Measurements from ENCODE around the gene NEAT1. TPM values are rescaled to one million over a fixed set of nuclear protein-coding genes. Genes with fewer than 3 reads are reported as not detected.

The NEAT1 gene
- polyA plus RNA-seq, 3 donors = 0.90 to 293 (median 1.3) TPM

GRCh38 chr11:65393513-65394079 is 29.0 kb upstream of the NEAT1 start:
- Histone ChIP-seq H3K4me1 (ENCODE audit: control insufficient read depth in 1 of 2, insufficient read depth in 2 of 2, low read length in 2 of 2) (peaks cover 2 to 11% of the 10 kb centered on the region in 2 donors), H3K4me2 (replicated peaks; ENCODE audit: extremely low read depth, low read length, poor library complexity, severe bottlenecking) (no peak overlapping the region), H3K36me3 (replicated peaks in 1 of 2; ENCODE audit: control insufficient read depth in 1 of 2, insufficient read depth in 2 of 2, low read length in 2 of 2) (peaks cover 75 to 95% of the 10 kb centered on the region in 2 donors), H3K4me3 (replicated peaks in 1 of 3; ENCODE audit: low read depth in 2 of 3, low read length in 3 of 3) (no peak overlapping the region), H3K9ac (ENCODE audit: insufficient read depth, low read length, poor library complexity, severe bottlenecking) (no peak overlapping the region), H3K27ac (ENCODE audit: low read depth in 1 of 2, low read length in 2 of 2) (no peak overlapping the region), H3K79me2 (ENCODE audit: insufficient read depth, low read length) (peaks cover 37% of the 10 kb centered on the region), H3K9me3 (replicated peaks in 1 of 2; ENCODE audit: control insufficient read depth in 1 of 2, insufficient read depth in 1 of 2, low read length in 2 of 2) (no peaks in the 10 kb centered on the region), H4K20me1 (ENCODE audit: insufficient read depth, low read length) (peaks cover 81% of the 10 kb centered on the region), H3K27me3 (ENCODE audit: control insufficient read depth in 2 of 2, insufficient read depth in 2 of 2, low read length in 2 of 2) (no peaks in the 10 kb centered on the region), H2AFZ (ENCODE audit: insufficient read depth, low read depth, low read length, poor library complexity, severe bottlenecking) (no peak overlapping the region)
- Mint-ChIP-seq H3K4me1 (peaks cover 18% of the 10 kb centered on the region), H3K4me3 (no peak overlapping the region), H3K27ac (peak overlapping the region in 1 of 7 donors; percentile 54), H3K36me3 (peaks cover 53 to 94% of the 10 kb centered on the region in 2 donors), H3K27me3 (ENCODE audit: low read depth in 3 of 3) (no peaks in the 10 kb centered on the region), H3K9me3 (no peaks in the 10 kb centered on the region)
- no peak for DNase-seq
- 95% methylated on average over 17 of the region's 17 CpGs for WGBS (ENCODE audit: insufficient coverage)
- no peak for TF ChIP-seq CTCF (IDR thresholded peaks at IDR 0.05)
- intact Hi-C loops (cut with micrococcal nuclease) = no loop called here

DNA sequence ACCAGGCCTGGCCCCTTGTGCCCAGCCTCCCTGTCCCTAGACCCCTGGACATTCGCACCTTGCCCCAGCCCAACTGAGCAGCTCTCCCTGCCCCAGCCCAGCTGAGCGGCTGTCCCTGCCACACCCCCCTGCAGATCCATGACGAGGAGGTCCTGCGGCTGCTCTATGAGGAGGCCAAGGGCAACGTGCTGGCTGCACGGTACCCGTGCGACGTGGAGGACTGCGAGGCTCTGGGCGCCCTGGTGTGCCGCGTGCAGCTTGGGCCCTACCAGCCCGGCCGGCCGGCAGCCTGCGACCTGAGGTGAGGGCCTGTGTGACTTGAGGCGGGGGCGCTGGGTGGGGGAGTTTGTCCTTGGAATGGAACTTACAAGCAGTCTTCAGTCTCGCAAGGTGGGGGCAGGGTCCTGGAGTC is 28.5 kb upstream of the NEAT1 start:
- Histone ChIP-seq H3K36me3 (replicated peaks in 1 of 2; ENCODE audit: control insufficient read depth in 1 of 2, insufficient read depth in 2 of 2, low read length in 2 of 2) (peaks cover 73 to 92% of the 10 kb centered on the region in 2 donors), H4K20me1 (ENCODE audit: insufficient read depth, low read length) (peaks cover 76% of the 10 kb centered on the region), H3K9me3 (replicated peaks in 1 of 2; ENCODE audit: control insufficient read depth in 1 of 2, insufficient read depth in 1 of 2, low read length in 2 of 2) (no peaks in the 10 kb centered on the region), H3K9ac (ENCODE audit: insufficient read depth, low read length, poor library complexity, severe bottlenecking) (no peak overlapping the region), H3K4me3 (replicated peaks in 1 of 3; ENCODE audit: low read depth in 2 of 3, low read length in 3 of 3) (no peak overlapping the region), H3K79me2 (ENCODE audit: insufficient read depth, low read length) (peaks cover 32% of the 10 kb centered on the region), H3K4me2 (replicated peaks; ENCODE audit: extremely low read depth, low read length, poor library complexity, severe bottlenecking) (no peak overlapping the region), H3K27ac (ENCODE audit: low read depth in 1 of 2, low read length in 2 of 2) (no peak overlapping the region), H3K4me1 (ENCODE audit: control insufficient read depth in 1 of 2, insufficient read depth in 2 of 2, low read length in 2 of 2) (peaks cover 0 to 6% of the 10 kb centered on the region in 2 donors), H3K27me3 (ENCODE audit: control insufficient read depth in 2 of 2, insufficient read depth in 2 of 2, low read length in 2 of 2) (no peaks in the 10 kb centered on the region), H2AFZ (ENCODE audit: insufficient read depth, low read depth, low read length, poor library complexity, severe bottlenecking) (no peak overlapping the region)
- Mint-ChIP-seq H3K9me3 (no peaks in the 10 kb centered on the region), H3K4me1 (peaks cover 13% of the 10 kb centered on the region), H3K36me3 (peaks cover 57 to 94% of the 10 kb centered on the region in 2 donors), H3K4me3 (no peak overlapping the region), H3K27me3 (ENCODE audit: low read depth in 3 of 3) (no peaks in the 10 kb centered on the region), H3K27ac (peak overlapping the region in 1 of 7 donors; percentile 54)
- no peak for DNase-seq
- no peak for TF ChIP-seq CTCF (IDR thresholded peaks at IDR 0.05)
- intact Hi-C loops (cut with micrococcal nuclease) = no loop called here
- WGBS (ENCODE audit: insufficient coverage) = 98% methylated on average over 19 of the region's 20 CpGs

Data from CD14-positive monocyte (primary cell).